Measurements from ENCODE around the gene MRPL16.
"Not testable (repeated sequence)": the region's sequence is repeated elsewhere in the genome, so short reads cannot be mapped to it uniquely, and the experiment has no call there.

GRCh38 chr11:59816434-59816833 lies 5.9 kb upstream of the MRPL16 start:
- TF ChIP-seq TAF1 (IDR thresholded peaks at IDR 0.05; ENCODE audit: low read depth); CTCF (IDR thresholded peaks at IDR 0.05; ENCODE audit: poor library complexity, severe bottlenecking); EP300 (conservative IDR thresholded peaks at IDR 0.05; ENCODE audit: poor library complexity, severe bottlenecking); POLR2AphosphoS5 (IDR thresholded peaks at IDR 0.05); MXI1 (conservative IDR thresholded peaks at IDR 0.05; ENCODE audit: poor library complexity, severe bottlenecking); EZH2 (IDR thresholded peaks at IDR 0.05; ENCODE audit: borderline replicate concordance, insufficient read depth, low read length, poor library complexity, severe bottlenecking); SMC3 (conservative IDR thresholded peaks at IDR 0.05; ENCODE audit: poor library complexity): not testable (repeated sequence)
